ENCODE data around the gene RUFY1.
"Not testable (repeated sequence)": the region's sequence is repeated elsewhere in the genome, so short reads cannot be mapped to it uniquely, and the experiment has no call there.

RUFY1 gene

GRCh38 chr5:179553006-179553405 is 2.7 kb downstream of the RUFY1 start:
- DNase-seq (ENCODE audit: low read depth, low spot score): no peak
- H3K4me3 ChIP-seq (ENCODE audit: insufficient read length, low read depth): no peak overlapping the region
- TF ChIP-seq YY1 (IDR thresholded peaks at IDR 0.05; ENCODE audit: insufficient read depth, insufficient read length) (no peak), ZNF274 (IDR thresholded peaks at IDR 0.05; ENCODE audit: low read depth, low read length) (no peak), SUZ12 (IDR thresholded peaks at IDR 0.05; ENCODE audit: extremely low read depth, insufficient read depth, insufficient read length) (no peak)
- no peaks in the 10 kb centered on the region for H3K9me3 ChIP-seq (ENCODE audit: insufficient read depth, low read length)
- no peak overlapping the region for H3K9ac ChIP-seq (ENCODE audit: insufficient read length, low read depth)
- peaks cover 10% of the 10 kb centered on the region for H3K36me3 ChIP-seq (ENCODE audit: insufficient read depth, insufficient read length, low read length)
- H3K4me1 ChIP-seq (ENCODE audit: insufficient read depth, insufficient read length): peaks cover 3% of the 10 kb centered on the region
- no peaks in the 10 kb centered on the region for H3K27me3 ChIP-seq (ENCODE audit: insufficient read depth, insufficient read length)

DNA sequence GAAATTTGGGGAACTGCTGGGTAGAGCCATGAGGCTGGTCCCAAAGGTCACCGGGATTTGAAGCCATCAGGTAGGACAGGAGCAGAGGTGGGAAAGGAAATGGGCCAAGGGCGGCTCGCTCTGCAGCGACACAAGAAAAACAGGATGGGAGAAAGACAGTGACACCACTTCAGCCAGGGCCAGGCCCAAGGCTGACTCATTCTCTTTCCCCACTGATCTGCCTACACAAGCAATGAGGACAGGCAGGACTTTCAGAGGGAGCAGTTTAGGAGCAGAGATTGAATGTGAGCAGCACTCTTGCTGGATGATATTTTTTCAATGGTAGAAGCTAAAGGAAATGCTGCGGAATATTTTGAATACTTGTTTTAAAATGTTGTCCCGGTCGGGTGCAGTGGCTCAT is 3.5 kb downstream of the RUFY1 start:
- H3K9ac ChIP-seq (ENCODE audit: insufficient read length, low read depth): no peak overlapping the region
- no peak overlapping the region for H3K4me3 ChIP-seq (ENCODE audit: insufficient read length, low read depth)
- H3K36me3 ChIP-seq (ENCODE audit: insufficient read depth, insufficient read length, low read length): peaks cover 10% of the 10 kb centered on the region
- TF ChIP-seq YY1 (IDR thresholded peaks at IDR 0.05; ENCODE audit: insufficient read depth, insufficient read length) (no peak), SUZ12 (IDR thresholded peaks at IDR 0.05; ENCODE audit: extremely low read depth, insufficient read depth, insufficient read length) (no peak), ZNF274 (IDR thresholded peaks at IDR 0.05; ENCODE audit: low read depth, low read length) (no peak)
- no peaks in the 10 kb centered on the region for H3K9me3 ChIP-seq (ENCODE audit: insufficient read depth, low read length)
- H3K27me3 ChIP-seq (ENCODE audit: insufficient read depth, insufficient read length): no peaks in the 10 kb centered on the region
- DNase-seq (ENCODE audit: low read depth, low spot score): no peak
- H3K4me1 ChIP-seq (ENCODE audit: insufficient read depth, insufficient read length): peaks cover 3% of the 10 kb centered on the region

- no peak for DNase-seq (ENCODE audit: low read depth, low spot score)
- peaks cover 10% of the 10 kb centered on the region for H3K36me3 ChIP-seq (ENCODE audit: insufficient read depth, insufficient read length, low read length)
- H3K4me1 ChIP-seq (ENCODE audit: insufficient read depth, insufficient read length): peaks cover 3% of the 10 kb centered on the region
- H3K9me3 ChIP-seq (ENCODE audit: insufficient read depth, low read length): no peaks in the 10 kb centered on the region
- H3K27me3 ChIP-seq (ENCODE audit: insufficient read depth, insufficient read length): no peaks in the 10 kb centered on the region
- H3K9ac ChIP-seq (ENCODE audit: insufficient read length, low read depth): no peak overlapping the region
- no peak overlapping the region for H3K4me3 ChIP-seq (ENCODE audit: insufficient read length, low read depth)
- TF ChIP-seq SUZ12 (IDR thresholded peaks at IDR 0.05; ENCODE audit: extremely low read depth, insufficient read depth, insufficient read length): no peak
- no peak for TF ChIP-seq YY1 (IDR thresholded peaks at IDR 0.05; ENCODE audit: insufficient read depth, insufficient read length)
- no peak for TF ChIP-seq ZNF274 (IDR thresholded peaks at IDR 0.05; ENCODE audit: low read depth, low read length)
These were observed 4.6 kb downstream of the RUFY1 start for GRCh38 chr5:179554981-179555380.

- peaks cover 24% of the 10 kb centered on the region for H3K36me3 ChIP-seq (ENCODE audit: insufficient read depth, insufficient read length, low read length)
- DNase-seq (ENCODE audit: low read depth, low spot score); H3K4me1 ChIP-seq (ENCODE audit: insufficient read depth, insufficient read length); H3K9ac ChIP-seq (ENCODE audit: insufficient read length, low read depth); H3K9me3 ChIP-seq (ENCODE audit: insufficient read depth, low read length); H3K27me3 ChIP-seq (ENCODE audit: insufficient read depth, insufficient read length): not testable (repeated sequence)
- H3K4me3 ChIP-seq (ENCODE audit: insufficient read length, low read depth): peak overlapping the region; percentile 62
These were observed 8.0 kb downstream of the RUFY1 start for GRCh38 chr5:179558261-179558799.

- peak overlapping the region; percentile 62 for H3K4me3 ChIP-seq (ENCODE audit: insufficient read length, low read depth)
- H3K9me3 ChIP-seq (ENCODE audit: insufficient read depth, low read length): no peaks in the 10 kb centered on the region
- peak; percentile 43 for DNase-seq (ENCODE audit: low read depth, low spot score)
- no peaks in the 10 kb centered on the region for H3K4me1 ChIP-seq (ENCODE audit: insufficient read depth, insufficient read length)
- no peaks in the 10 kb centered on the region for H3K27me3 ChIP-seq (ENCODE audit: insufficient read depth, insufficient read length)
- peak overlapping the region; percentile 75 for H3K9ac ChIP-seq (ENCODE audit: insufficient read length, low read depth)
- no peak for TF ChIP-seq YY1 (IDR thresholded peaks at IDR 0.05; ENCODE audit: insufficient read depth, insufficient read length)
- TF ChIP-seq ZNF274 (IDR thresholded peaks at IDR 0.05; ENCODE audit: low read depth, low read length): no peak
- H3K36me3 ChIP-seq (ENCODE audit: insufficient read depth, insufficient read length, low read length): peaks cover 27% of the 10 kb centered on the region
These were observed 8.6 kb downstream of the RUFY1 start for GRCh38 chr5:179558932-179559283.

- no peaks in the 10 kb centered on the region for H3K27me3 ChIP-seq (ENCODE audit: insufficient read depth, insufficient read length)
- peak overlapping the region; percentile 90 for H3K9ac ChIP-seq (ENCODE audit: insufficient read length, low read depth)
- peaks cover 30% of the 10 kb centered on the region for H3K36me3 ChIP-seq (ENCODE audit: insufficient read depth, insufficient read length, low read length)
- H3K4me3 ChIP-seq (ENCODE audit: insufficient read length, low read depth): peak overlapping the region; percentile 84
- H3K9me3 ChIP-seq (ENCODE audit: insufficient read depth, low read length): no peaks in the 10 kb centered on the region
- DNase-seq (ENCODE audit: low read depth, low spot score): peak; percentile 97
- no peaks in the 10 kb centered on the region for H3K4me1 ChIP-seq (ENCODE audit: insufficient read depth, insufficient read length)
- TF ChIP-seq ZNF274 (IDR thresholded peaks at IDR 0.05; ENCODE audit: low read depth, low read length): no peak
- TF ChIP-seq SUZ12 (IDR thresholded peaks at IDR 0.05; ENCODE audit: extremely low read depth, insufficient read depth, insufficient read length): no peak
- TF ChIP-seq YY1 (IDR thresholded peaks at IDR 0.05; ENCODE audit: insufficient read depth, insufficient read length): peak; percentile 75
These were observed 9.2 kb downstream of the RUFY1 start for GRCh38 chr5:179559284-179560252.

DNA sequence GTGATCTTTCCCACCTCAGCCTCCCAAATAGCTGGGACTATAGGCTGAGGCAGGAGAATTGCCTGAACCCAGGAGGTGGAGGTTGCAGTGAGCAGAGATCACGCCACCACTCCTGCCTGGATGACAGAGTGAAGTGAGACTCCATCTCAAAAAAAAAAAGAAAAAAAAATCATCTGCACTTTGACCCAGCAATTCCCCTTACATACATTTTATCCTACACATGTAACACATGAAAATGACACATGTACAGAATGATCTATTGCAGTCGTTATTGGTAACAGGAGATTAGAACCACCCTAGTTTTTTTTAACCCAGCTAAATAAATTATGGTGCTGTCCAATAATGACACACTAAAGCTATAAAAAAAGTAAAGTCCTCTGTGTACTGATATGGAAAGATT is 14.2 kb downstream of the RUFY1 start:
- Histone ChIP-seq H3K9ac (ENCODE audit: insufficient read length, low read depth) (no peak overlapping the region), H3K36me3 (ENCODE audit: insufficient read depth, insufficient read length, low read length) (peaks cover 55% of the 10 kb centered on the region), H3K4me1 (ENCODE audit: insufficient read depth, insufficient read length) (no peaks in the 10 kb centered on the region), H3K27me3 (ENCODE audit: insufficient read depth, insufficient read length) (no peaks in the 10 kb centered on the region), H3K9me3 (ENCODE audit: insufficient read depth, low read length) (no peaks in the 10 kb centered on the region), H3K4me3 (ENCODE audit: insufficient read length, low read depth) (no peak overlapping the region)
- no peak for DNase-seq (ENCODE audit: low read depth, low spot score)
- TF ChIP-seq SUZ12 (IDR thresholded peaks at IDR 0.05; ENCODE audit: extremely low read depth, insufficient read depth, insufficient read length) (no peak), YY1 (IDR thresholded peaks at IDR 0.05; ENCODE audit: insufficient read depth, insufficient read length) (no peak), ZNF274 (IDR thresholded peaks at IDR 0.05; ENCODE audit: low read depth, low read length) (no peak)
